KMS-11 (cell line): ENCODE data around the gene SASH1.

Experiments
- H2AFZ ChIP-seq: fragments of 200-600 bp; sonication (generic); 2 replicates; pipeline ENCODE4 v1.6.1; 2016; ENCODE audit warnings: antibody characterized with exemption, mixed run types, low read depth
- H3K27ac ChIP-seq: fragments of 200-600 bp; sonication (generic); 2 replicates; pipeline ENCODE4 v1.6.1; 2016; ENCODE audit warnings: mild to moderate bottlenecking, mixed run types
- H3K27me3 ChIP-seq: fragments of 200-600 bp; sonication (generic); 2 replicates; pipeline ENCODE4 v1.6.1; 2017; ENCODE audit warnings: mild to moderate bottlenecking, low read depth, mixed run types, moderate library complexity; ENCODE audit not compliant: insufficient read depth
- H3K36me3 ChIP-seq: fragments of 200-600 bp; sonication (generic); 2 replicates; pipeline ENCODE4 v1.6.1; 2017; ENCODE audit warnings: mild to moderate bottlenecking, mixed run types; ENCODE audit not compliant: insufficient read depth
- H3K4me1 ChIP-seq: fragments of 200-600 bp; sonication (generic); 2 replicates; pipeline ENCODE4 v1.6.1; 2016; ENCODE audit warnings: mild to moderate bottlenecking, low read depth, mixed run types; ENCODE audit not compliant: poor library complexity, severe bottlenecking
- H3K4me2 ChIP-seq: fragments of 200-600 bp; sonication (generic); 2 replicates; pipeline ENCODE4 v1.7.0; 2016; ENCODE audit warnings: mild to moderate bottlenecking, mixed run types
- H3K4me3 ChIP-seq: fragments of 200-600 bp; sonication (generic); IDR thresholded peaks from 2 replicates; pipeline ENCODE4 v1.6.1; 2017; ENCODE audit warnings: low read depth, low read length, mixed read lengths; ENCODE audit not compliant: insufficient read depth
- H3K79me2 ChIP-seq: fragments of 200-600 bp; sonication (generic); 2 replicates; pipeline ENCODE4 v1.6.1; 2016; ENCODE audit warnings: low read depth, mixed run types; ENCODE audit not compliant: insufficient read depth
- H3K9ac ChIP-seq: fragments of 200-600 bp; sonication (generic); 2 replicates; pipeline ENCODE4 v1.6.1; 2016; ENCODE audit warnings: mild to moderate bottlenecking, mixed run types
- H4K20me1 ChIP-seq: fragments of 200-600 bp; sonication (generic); 2 replicates; pipeline ENCODE4 v1.6.1; 2016; ENCODE audit warnings: mild to moderate bottlenecking, mixed run types; ENCODE audit not compliant: insufficient read depth
- TF ChIP-seq, protein P1 (sequence below): fragments of 200-600 bp; sonication (generic); conservative IDR thresholded peaks from 2 replicates; pipeline ENCODE4 v1.6.1; 2017; ENCODE audit warnings: low read depth, mild to moderate bottlenecking, antibody characterized with exemption, low read length, moderate library complexity, mixed read lengths

Gene SASH1

DNA sequence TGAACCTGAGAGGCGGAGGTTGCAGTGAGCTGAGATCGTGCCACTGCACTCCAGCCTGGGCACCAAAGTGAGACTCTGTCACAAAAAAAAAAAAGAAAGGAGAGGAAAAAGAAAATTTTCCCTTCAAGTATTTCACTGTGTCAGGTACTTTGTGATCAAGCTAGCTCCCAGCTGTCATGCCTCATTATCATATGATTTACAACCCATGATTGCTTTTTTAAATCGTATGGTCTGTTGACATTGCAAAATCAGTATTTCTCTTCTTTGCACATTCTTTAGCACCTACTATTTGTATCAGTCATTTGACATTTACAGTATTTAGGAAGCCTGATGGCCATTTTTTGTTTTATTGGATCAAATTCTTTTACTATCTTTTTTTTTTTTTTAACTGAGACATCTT is 22.4 kb downstream of the SASH1 start:
- no peak overlapping the region for H3K27ac ChIP-seq
- H3K36me3 ChIP-seq: no peaks in the 10 kb centered on the region
- H3K9ac ChIP-seq: no peak overlapping the region
- no peak overlapping the region for H3K4me3 ChIP-seq
- TF ChIP-seq, protein P1, sequence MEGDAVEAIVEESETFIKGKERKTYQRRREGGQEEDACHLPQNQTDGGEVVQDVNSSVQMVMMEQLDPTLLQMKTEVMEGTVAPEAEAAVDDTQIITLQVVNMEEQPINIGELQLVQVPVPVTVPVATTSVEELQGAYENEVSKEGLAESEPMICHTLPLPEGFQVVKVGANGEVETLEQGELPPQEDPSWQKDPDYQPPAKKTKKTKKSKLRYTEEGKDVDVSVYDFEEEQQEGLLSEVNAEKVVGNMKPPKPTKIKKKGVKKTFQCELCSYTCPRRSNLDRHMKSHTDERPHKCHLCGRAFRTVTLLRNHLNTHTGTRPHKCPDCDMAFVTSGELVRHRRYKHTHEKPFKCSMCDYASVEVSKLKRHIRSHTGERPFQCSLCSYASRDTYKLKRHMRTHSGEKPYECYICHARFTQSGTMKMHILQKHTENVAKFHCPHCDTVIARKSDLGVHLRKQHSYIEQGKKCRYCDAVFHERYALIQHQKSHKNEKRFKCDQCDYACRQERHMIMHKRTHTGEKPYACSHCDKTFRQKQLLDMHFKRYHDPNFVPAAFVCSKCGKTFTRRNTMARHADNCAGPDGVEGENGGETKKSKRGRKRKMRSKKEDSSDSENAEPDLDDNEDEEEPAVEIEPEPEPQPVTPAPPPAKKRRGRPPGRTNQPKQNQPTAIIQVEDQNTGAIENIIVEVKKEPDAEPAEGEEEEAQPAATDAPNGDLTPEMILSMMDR: no peak
- H3K4me2 ChIP-seq: no peak overlapping the region
- no peaks in the 10 kb centered on the region for H3K27me3 ChIP-seq
- no peak overlapping the region for H2AFZ ChIP-seq
- no peaks in the 10 kb centered on the region for H3K4me1 ChIP-seq
- no peaks in the 10 kb centered on the region for H3K79me2 ChIP-seq
- H4K20me1 ChIP-seq: no peaks in the 10 kb centered on the region

DNA sequence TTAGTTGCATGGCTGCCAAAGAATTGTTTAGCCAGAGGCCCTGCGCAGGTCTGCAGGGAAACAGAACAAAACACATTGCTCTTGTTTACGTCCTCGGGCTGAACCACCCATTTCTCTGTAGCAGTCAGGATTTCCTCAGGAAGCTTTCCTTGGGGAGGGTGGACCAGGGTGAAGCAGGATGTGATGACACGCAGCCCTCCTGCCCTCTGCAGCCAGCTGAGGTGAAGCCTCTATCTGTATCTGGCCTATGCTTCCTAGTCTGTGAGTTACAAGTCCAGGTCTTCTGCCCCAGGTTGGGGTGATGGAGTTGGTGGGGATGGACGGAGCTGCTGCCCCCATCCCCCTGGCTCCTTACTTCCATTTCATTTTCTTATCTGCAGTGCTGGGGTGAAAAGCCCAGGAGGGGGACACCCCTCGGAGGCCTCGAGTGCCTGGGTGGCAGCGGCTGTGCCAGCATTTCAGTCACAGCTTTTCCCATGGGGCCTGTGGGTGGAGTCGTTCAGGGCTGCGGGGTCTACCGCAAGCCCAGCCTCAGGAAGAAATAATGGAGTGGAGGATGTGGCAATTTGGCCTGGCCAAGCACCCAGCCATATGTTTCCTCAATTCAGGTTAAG is 24.9 kb downstream of the SASH1 start:
- Histone ChIP-seq H3K79me2 (no peaks in the 10 kb centered on the region), H3K4me3 (no peak overlapping the region), H3K27ac (no peak overlapping the region), H3K4me2 (no peak overlapping the region), H2AFZ (no peak overlapping the region), H4K20me1 (no peaks in the 10 kb centered on the region), H3K4me1 (no peaks in the 10 kb centered on the region), H3K36me3 (no peaks in the 10 kb centered on the region), H3K9ac (no peak overlapping the region), H3K27me3 (no peaks in the 10 kb centered on the region)
- TF ChIP-seq, protein P1: no peak

DNA sequence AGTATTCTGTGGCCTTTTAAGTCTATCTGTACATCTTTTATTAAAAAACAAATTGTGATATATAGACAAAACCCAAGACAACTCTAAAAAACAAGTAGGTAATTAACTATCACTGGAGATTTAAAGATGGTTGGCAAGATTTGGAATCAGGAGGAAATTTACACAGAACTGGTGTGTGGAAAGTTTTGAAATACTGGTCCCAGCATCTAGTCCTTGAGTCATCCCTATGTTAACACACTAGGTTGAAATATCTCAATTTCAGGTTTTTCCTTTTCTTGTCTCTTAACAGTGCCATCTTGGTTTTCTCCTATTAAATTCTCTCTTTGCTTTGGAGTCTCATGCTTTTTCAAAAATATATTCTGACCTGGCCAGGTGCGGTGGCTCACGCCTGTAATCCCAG is 27.5 kb downstream of the SASH1 start:
- TF ChIP-seq, protein P1: no peak
- no peak overlapping the region for H3K4me2 ChIP-seq
- no peaks in the 10 kb centered on the region for H3K4me1 ChIP-seq
- no peaks in the 10 kb centered on the region for H4K20me1 ChIP-seq
- H3K27ac ChIP-seq: no peak overlapping the region
- no peak overlapping the region for H2AFZ ChIP-seq
- no peaks in the 10 kb centered on the region for H3K79me2 ChIP-seq
- no peaks in the 10 kb centered on the region for H3K36me3 ChIP-seq
- no peak overlapping the region for H3K9ac ChIP-seq
- no peaks in the 10 kb centered on the region for H3K27me3 ChIP-seq
- H3K4me3 ChIP-seq: no peak overlapping the region

DNA sequence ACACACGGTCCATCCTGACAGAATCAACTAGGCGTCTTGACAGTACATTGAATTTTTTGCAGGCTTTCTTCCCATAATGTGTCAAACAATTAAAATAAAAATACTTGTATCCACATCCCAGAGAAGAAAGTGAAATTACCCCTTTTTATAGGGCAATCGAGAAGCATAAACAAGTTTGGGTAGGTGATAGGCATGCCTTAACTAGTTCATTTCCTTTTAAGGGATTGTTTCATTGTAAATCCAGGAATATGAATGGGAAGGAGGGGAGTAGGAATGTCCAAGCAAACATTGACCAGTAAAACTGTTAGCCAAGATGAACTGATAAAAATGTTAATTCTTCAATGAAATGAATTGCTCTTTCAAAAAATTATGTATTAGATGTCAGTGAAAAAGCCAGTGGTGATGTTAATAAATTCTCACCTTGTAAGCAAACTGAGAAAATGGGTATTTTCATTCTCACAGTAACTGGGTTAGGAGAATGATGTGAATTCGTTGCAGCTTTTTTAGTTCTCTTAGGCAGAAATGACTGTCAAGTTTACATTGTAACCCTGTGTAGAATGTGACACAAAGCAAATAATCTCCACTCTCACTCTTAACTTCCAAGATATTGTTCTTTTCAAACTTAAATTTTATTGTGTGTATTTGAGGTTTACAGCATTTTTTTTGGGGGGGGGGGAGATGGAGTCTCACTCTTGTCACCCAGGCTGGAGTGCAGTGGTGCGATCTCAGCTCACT is 31.6 kb downstream of the SASH1 start:
- H3K79me2 ChIP-seq: no peaks in the 10 kb centered on the region

More for the DNA sequence above, 31.6 kb downstream of the SASH1 start:
- Histone ChIP-seq H3K27ac (no peak overlapping the region), H3K9ac (no peak overlapping the region), H4K20me1 (no peaks in the 10 kb centered on the region), H3K36me3 (no peaks in the 10 kb centered on the region), H3K27me3 (no peaks in the 10 kb centered on the region), H3K4me1 (no peaks in the 10 kb centered on the region), H3K4me2 (no peak overlapping the region), H3K4me3 (no peak overlapping the region), H2AFZ (no peak overlapping the region)
- TF ChIP-seq, protein P1: no peak
